DOHH2 (cell line): ENCODE measurements around the gene UBASH3B.

Source experiments
- H3F3A ChIP-seq: fragments of 200-600 bp; sonication (generic), shearing (Covaris generic); 2 replicates; pipeline ENCODE4 v1.6.0; 2016; ENCODE audit warnings: antibody characterized with exemption, mild to moderate bottlenecking; ENCODE audit not compliant: control insufficient read depth, insufficient read depth
- H3K27ac ChIP-seq: fragments of 200-600 bp; sonication (generic); 2 replicates; pipeline ENCODE4 v1.5.1; 2014; ENCODE audit warnings: low read depth, mild to moderate bottlenecking, low read length, moderate library complexity
- H3K27me3 ChIP-seq: fragments of 200-600 bp; sonication (generic); 2 replicates; pipeline ENCODE4 v1.6.1; 2014; ENCODE audit warnings: mild to moderate bottlenecking, low read length, mixed read lengths; ENCODE audit not compliant: control insufficient read depth
- H3K36me3 ChIP-seq: fragments of 200-600 bp; sonication (generic); 2 replicates; pipeline ENCODE4 v1.6.1; 2014; ENCODE audit warnings: mild to moderate bottlenecking, low read length, moderate library complexity, mixed read lengths; ENCODE audit not compliant: control insufficient read depth
- H3K4me1 ChIP-seq: fragments of 200-600 bp; sonication (generic); 2 replicates; pipeline ENCODE4 v1.6.1; 2014; ENCODE audit warnings: mild to moderate bottlenecking, low read length, mixed read lengths; ENCODE audit not compliant: control insufficient read depth
- H3K4me2 ChIP-seq: fragments of 200-600 bp; sonication (generic); 2 replicates; pipeline ENCODE4 v1.6.0; 2014; ENCODE audit warnings: mild to moderate bottlenecking, low read length, moderate library complexity
- H3K4me3 ChIP-seq: fragments of 200-600 bp; sonication (generic); 2 replicates; pipeline ENCODE4 v1.5.1; 2014; ENCODE audit warnings: mild to moderate bottlenecking, low read length, mixed read lengths
- H3K79me2 ChIP-seq: fragments of 200-600 bp; sonication (generic); 2 replicates; pipeline ENCODE4 v1.6.1; 2014; ENCODE audit warnings: mild to moderate bottlenecking, low read length, mixed read lengths; ENCODE audit not compliant: control insufficient read depth
- H3K9me2 ChIP-seq: fragments of 200-600 bp; sonication (generic); replicated peaks from 2 replicates; pipeline ENCODE4 v1.6.1; 2014; ENCODE audit warnings: mild to moderate bottlenecking, low read length, mixed read lengths; ENCODE audit not compliant: control insufficient read depth
- H3K9me3 ChIP-seq: fragments of 200-600 bp; sonication (generic); 2 replicates; pipeline ENCODE4 v1.6.1; 2014; ENCODE audit warnings: antibody characterized with exemption, low read length, mixed read lengths; ENCODE audit not compliant: control insufficient read depth, insufficient read depth
- H4K20me1 ChIP-seq: fragments of 200-600 bp; sonication (generic); 2 replicates; pipeline ENCODE4 v1.6.0; 2014; ENCODE audit warnings: low read depth, mild to moderate bottlenecking, antibody characterized with exemption, low read length, moderate library complexity; ENCODE audit not compliant: control insufficient read depth, insufficient read depth
- EZH2phosphoT487 ChIP-seq: fragments of 200-600 bp; sonication (generic); IDR thresholded peaks from 2 replicates; pipeline ENCODE4 v1.6.1; 2017; ENCODE audit warnings: borderline replicate concordance, mild to moderate bottlenecking, antibody characterized with exemption, low read length, moderate library complexity, mixed read lengths
- TF ChIP-seq, protein P1 (sequence below): fragments of 200-600 bp; sonication (generic); IDR thresholded peaks from one replicate; pipeline ENCODE4 v1.5.1; 2014; ENCODE audit warnings: antibody characterized with exemption, mild to moderate bottlenecking, low read depth, low read length; ENCODE audit not compliant: poor library complexity, severe bottlenecking

Gene UBASH3B

DNA sequence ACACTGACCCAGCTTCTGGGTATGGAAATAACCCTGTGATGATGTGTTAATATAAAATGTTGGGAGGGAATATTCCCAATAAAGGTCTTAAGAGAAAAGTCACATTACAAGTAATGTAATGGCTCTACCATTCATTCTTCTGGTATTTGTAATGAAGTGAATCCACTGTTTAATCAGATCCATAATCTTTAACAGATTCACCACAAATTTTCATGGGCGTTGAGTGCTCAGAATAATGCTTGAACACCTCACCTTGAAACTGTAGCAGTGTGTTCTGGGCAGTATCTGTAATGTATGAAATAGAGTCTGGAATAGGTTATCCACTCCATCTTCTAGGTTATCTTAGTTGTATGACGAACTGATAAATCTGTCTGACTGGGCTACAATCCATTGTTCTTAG is 156.2 kb downstream of the UBASH3B start:
- H3F3A ChIP-seq, result no peaks in the 10 kb centered on the region
- no peaks in the 10 kb centered on the region for H3K27me3 ChIP-seq
- H4K20me1 ChIP-seq, result no peaks in the 10 kb centered on the region
- no peaks in the 10 kb centered on the region for H3K9me3 ChIP-seq
- peaks cover under 1% of the 10 kb centered on the region; the same call in 1 of the 2 replicates for H3K36me3 ChIP-seq
- H3K4me3 ChIP-seq, result no peak overlapping the region
- H3K4me1 ChIP-seq, result peaks cover 13% of the 10 kb centered on the region
- no peaks in the 10 kb centered on the region for H3K79me2 ChIP-seq
- TF ChIP-seq, protein P1, sequence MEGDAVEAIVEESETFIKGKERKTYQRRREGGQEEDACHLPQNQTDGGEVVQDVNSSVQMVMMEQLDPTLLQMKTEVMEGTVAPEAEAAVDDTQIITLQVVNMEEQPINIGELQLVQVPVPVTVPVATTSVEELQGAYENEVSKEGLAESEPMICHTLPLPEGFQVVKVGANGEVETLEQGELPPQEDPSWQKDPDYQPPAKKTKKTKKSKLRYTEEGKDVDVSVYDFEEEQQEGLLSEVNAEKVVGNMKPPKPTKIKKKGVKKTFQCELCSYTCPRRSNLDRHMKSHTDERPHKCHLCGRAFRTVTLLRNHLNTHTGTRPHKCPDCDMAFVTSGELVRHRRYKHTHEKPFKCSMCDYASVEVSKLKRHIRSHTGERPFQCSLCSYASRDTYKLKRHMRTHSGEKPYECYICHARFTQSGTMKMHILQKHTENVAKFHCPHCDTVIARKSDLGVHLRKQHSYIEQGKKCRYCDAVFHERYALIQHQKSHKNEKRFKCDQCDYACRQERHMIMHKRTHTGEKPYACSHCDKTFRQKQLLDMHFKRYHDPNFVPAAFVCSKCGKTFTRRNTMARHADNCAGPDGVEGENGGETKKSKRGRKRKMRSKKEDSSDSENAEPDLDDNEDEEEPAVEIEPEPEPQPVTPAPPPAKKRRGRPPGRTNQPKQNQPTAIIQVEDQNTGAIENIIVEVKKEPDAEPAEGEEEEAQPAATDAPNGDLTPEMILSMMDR, result no peak
- no peak for TF ChIP-seq EZH2phosphoT487
- no peak overlapping the region for H3K4me2 ChIP-seq
- H3K9me2 ChIP-seq, result no peaks in the 10 kb centered on the region
- H3K27ac ChIP-seq, result no peak overlapping the region

DNA sequence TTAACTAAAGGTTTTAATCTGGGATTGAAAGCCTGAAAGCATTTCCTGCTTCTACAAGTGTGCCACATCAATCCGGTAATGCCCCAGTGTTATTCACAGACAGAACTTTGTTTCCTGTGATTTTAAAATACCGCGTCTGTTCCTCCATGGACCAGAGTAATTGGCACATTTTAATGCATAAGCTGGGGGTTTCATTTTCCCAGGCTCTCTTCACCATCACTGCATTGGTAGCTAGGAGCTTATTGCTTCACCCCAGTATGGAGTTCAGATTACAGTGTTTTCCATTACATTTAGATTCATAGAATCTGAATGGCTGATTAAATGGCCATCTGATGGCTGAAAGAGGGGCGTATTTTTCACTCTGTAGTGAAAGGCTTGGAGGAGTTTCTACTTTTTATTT is 157.1 kb downstream of the UBASH3B start:
- Histone ChIP-seq H3K79me2 (no peaks in the 10 kb centered on the region), H3K9me2 (no peaks in the 10 kb centered on the region), H3K27ac (no peak overlapping the region), H3F3A (no peaks in the 10 kb centered on the region), H3K27me3 (no peaks in the 10 kb centered on the region), H3K36me3 (no peaks in the 10 kb centered on the region), H3K4me2 (no peak overlapping the region), H3K4me3 (no peak overlapping the region), H3K4me1 (peaks cover 16% of the 10 kb centered on the region), H3K9me3 (no peaks in the 10 kb centered on the region), H4K20me1 (no peaks in the 10 kb centered on the region)
- TF ChIP-seq EZH2phosphoT487, result no peak
- TF ChIP-seq, protein P1, result no peak

DNA sequence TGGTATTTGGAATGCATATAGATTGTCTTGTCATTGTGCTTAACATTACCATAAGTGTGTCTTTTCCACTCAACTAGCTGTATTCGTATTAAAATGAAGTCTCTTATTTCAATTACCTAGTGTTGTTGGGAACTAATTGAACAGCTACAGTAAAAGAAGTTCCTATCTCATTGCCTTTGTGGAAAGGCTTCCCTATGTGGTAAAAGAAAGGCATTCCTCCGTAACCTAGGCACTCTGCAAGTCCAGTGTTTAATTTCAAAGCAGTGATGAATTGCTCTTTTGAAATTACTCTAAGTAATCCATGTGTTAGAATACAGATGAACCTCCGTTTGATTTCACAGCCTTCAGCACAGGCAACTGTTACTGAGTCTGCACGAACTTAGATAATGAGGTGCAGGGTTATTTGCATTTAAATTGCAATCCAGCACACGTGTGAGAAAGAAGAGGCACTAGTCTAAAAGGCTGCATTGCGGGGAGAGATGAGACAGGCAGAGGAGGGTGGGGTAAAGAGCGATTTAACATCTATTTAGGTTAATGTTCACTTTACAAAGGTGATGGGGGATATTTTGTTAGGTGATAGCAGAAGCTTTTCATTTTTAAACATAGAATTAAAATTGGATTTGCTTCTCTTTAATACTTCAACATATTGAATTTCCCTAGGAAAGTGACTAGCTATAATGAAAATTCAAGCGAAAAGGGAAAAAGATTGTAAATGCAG is 157.8 kb downstream of the UBASH3B start:
- H3K36me3 ChIP-seq, result no peaks in the 10 kb centered on the region
- H3K4me3 ChIP-seq, result no peak overlapping the region
- no peaks in the 10 kb centered on the region for H3K79me2 ChIP-seq
- no peaks in the 10 kb centered on the region for H3K9me2 ChIP-seq
- H3K4me2 ChIP-seq, result no peak overlapping the region
- TF ChIP-seq EZH2phosphoT487, result no peak
- TF ChIP-seq, protein P1, result no peak
- no peaks in the 10 kb centered on the region for H3K27me3 ChIP-seq
- H3F3A ChIP-seq, result no peaks in the 10 kb centered on the region
- no peak overlapping the region for H3K27ac ChIP-seq
- no peaks in the 10 kb centered on the region for H3K9me3 ChIP-seq
- H3K4me1 ChIP-seq, result peaks cover 11% of the 10 kb centered on the region
- H4K20me1 ChIP-seq, result no peaks in the 10 kb centered on the region
